A549 (cell line): ENCODE measurements around the gene ZER1. TPM values are rescaled to one million over a fixed set of nuclear protein-coding genes. Genes with fewer than 3 reads are reported as not detected.

ENCODE experiments used
- ATAC-seq, 2 experiments: fragments of 200-7000 bp in 1 of 2; fragments of >200 bp in 1 of 2; cut with Nextera tagmentation in 1 of 2; cut with Tn5 transposase in 1 of 2; 3 replicates each; pipeline versions ENCODE4 v1.8.0 to v1.9.1; 2018 to 2020; ENCODE audit warnings: mild to moderate bottlenecking in 1 of 2, moderate library complexity in 1 of 2
- CTCF ChIA-PET: fragments of 300-600 bp; sonication (Branson Sonifier 250); formaldehyde crosslinking; extraction: SDS; loops from one replicate; lab custom pipeline; 2021; ENCODE audit warnings: antibody characterized with exemption, inconsistent platforms; lab: Yijun Ruan, JAX
- POLR2A ChIA-PET: fragments of 350-600 bp; formaldehyde crosslinking; extraction: SDS; loops from one replicate; lab custom pipeline; 2021; ENCODE audit warnings: antibody characterized with exemption, inconsistent platforms; lab: Yijun Ruan, JAX
- DNase-seq, 2 experiments: peaks; one replicate each; pipeline versions ENCODE4 v3.0.0 to v3.0.0-alpha.2; 2011 to 2016; ENCODE audit warnings: low read depth in 1 of 2, low spot score in 1 of 2
- FAIRE-seq: peaks from 2 replicates; lab custom pipeline; 2011; peaks lifted over from hg19 to GRCh38; lab: Jason Lieb, UNC
- H3K27ac ChIP-seq, 2 experiments: fragments of >200 bp; sonication (Bioruptor Twin); formaldehyde crosslinking; 3 replicates each; pipeline ENCODE4 v1.5.1; 2016 to 2017
- H3K4me1 ChIP-seq: fragments of >200 bp; sonication (Bioruptor Twin); formaldehyde crosslinking; 3 replicates; pipeline ENCODE4 v1.6.1; 2016
- H3K4me2 ChIP-seq: fragments of >200 bp; sonication (Bioruptor Twin); formaldehyde crosslinking; 3 replicates; pipeline ENCODE4 v1.6.1; 2016
- H3K4me3 ChIP-seq: fragments of >200 bp; sonication (Bioruptor Twin); formaldehyde crosslinking; 3 replicates; pipeline ENCODE4 v1.5.1; 2016
- H3K9me3 ChIP-seq: fragments of >200 bp; sonication (Bioruptor Twin); formaldehyde crosslinking; 3 replicates; pipeline ENCODE4 v1.6.1; 2016
- BHLHE40 ChIP-seq: IDR thresholded peaks from 2 replicates; pipeline ENCODE4 v1.6.1; 2012; ENCODE audit warnings: low read depth, low read length, inconsistent platforms
- CBX8 ChIP-seq: fragments of 200-600 bp; sonication (generic); IDR thresholded peaks from 2 replicates; pipeline ENCODE4 v1.6.1; 2016
- FOSB ChIP-seq: fragments of 250-450 bp; sonication (Bioruptor Pico); IDR thresholded peaks from 2 replicates; pipeline ENCODE4 v1.5.0; 2020; ENCODE audit warnings: mild to moderate bottlenecking, moderate library complexity
- FOSL2 ChIP-seq, 2 experiments: fragments of 450-650 bp in 1 of 2; fragments of >200 bp in 1 of 2; sonication (Bioruptor Twin) in 1 of 2; formaldehyde crosslinking; IDR thresholded peaks; 2 replicates each; pipeline versions ENCODE4 v1.5.0 to v1.6.1; 2016 to 2020; ENCODE audit warnings: mild to moderate bottlenecking in 1 of 2, moderate library complexity in 1 of 2
- KDM1A ChIP-seq: fragments of 200-600 bp; sonication (generic); IDR thresholded peaks from 2 replicates; pipeline ENCODE4 v1.6.1; 2016; ENCODE audit warnings: low read depth, mild to moderate bottlenecking
- MAFK ChIP-seq: fragments of 450-650 bp; IDR thresholded peaks from 2 replicates; pipeline ENCODE4 v1.6.1; 2014; ENCODE audit not compliant: partially characterized antibody
- MYC ChIP-seq: IDR thresholded peaks from 2 replicates; pipeline ENCODE4 v1.6.1; 2012; ENCODE audit warnings: mild to moderate bottlenecking, inconsistent platforms, low read length, improper control_type of control experiment, borderline replicate concordance
- PBX3 ChIP-seq: IDR thresholded peaks from 2 replicates; pipeline ENCODE4 v1.6.1; 2012
- RFX5 ChIP-seq: fragments of 450-650 bp; IDR thresholded peaks from 2 replicates; pipeline ENCODE4 v1.7.1; 2014; ENCODE audit warnings: antibody characterized with exemption, mild to moderate bottlenecking, moderate library complexity
- SMC3 ChIP-seq: fragments of >200 bp; sonication (Bioruptor Twin); formaldehyde crosslinking; IDR thresholded peaks from 3 replicates; pipeline ENCODE4 v1.6.1; 2018; ENCODE audit warnings: inconsistent platforms
- TP53 ChIP-seq: fragments of 250-450 bp; sonication (Bioruptor Pico); IDR thresholded peaks from 2 replicates; pipeline ENCODE4 v1.5.0; 2021; ENCODE audit warnings: mild to moderate bottlenecking, moderate library complexity
- ZC3H11A ChIP-seq: fragments of 450-650 bp; IDR thresholded peaks from 2 replicates; pipeline ENCODE4 v1.6.1; 2014; ENCODE audit warnings: antibody characterized with exemption, mild to moderate bottlenecking
- ZNF302 ChIP-seq: fragments of 250-450 bp; sonication (Bioruptor Pico); IDR thresholded peaks from 2 replicates; pipeline ENCODE4 v1.9.0; 2021; ENCODE audit warnings: inconsistent platforms, mild to moderate bottlenecking, moderate library complexity
- WGBS: methylation state at CpG from one replicate; pipeline ENCODE4 v1.1.6; 2017; ENCODE audit errors: missing lambda C conversion rate; 5-methylcytosine and 5-hydroxymethylcytosine counted together
- polyA plus RNA-seq, 4 experiments: library from polyadenylated mRNA; depleted of rRNA in 3 of 4; stranded (reverse); fragments of >200 nt; fragmentation: RNase III in 1 of 4; extraction: RNeasy Plus Mini Kit Qiagen cat#74134 plus additional on column Dnase treatment in 1 of 4; gene quantifications; 2 replicates in 3 of 4; 3 replicates in 1 of 4; pipeline ENCODE4 v1.2.3, GENCODE V29; 2011 to 2017
- TF ChIP-seq, protein P1 (sequence below): fragments of 250-450 bp; sonication (Bioruptor Pico); IDR thresholded peaks from 2 replicates; pipeline ENCODE4 v1.5.0; 2021; ENCODE audit warnings: mild to moderate bottlenecking, moderate library complexity, borderline replicate concordance
- TF ChIP-seq, protein P2 (sequence below): IDR thresholded peaks from 2 replicates; pipeline ENCODE4 v1.6.1; 2012
- TF ChIP-seq, protein P3 (sequence below): fragments of 200-600 bp; sonication (generic); IDR thresholded peaks from 2 replicates; pipeline ENCODE4 v1.6.1; 2016; ENCODE audit warnings: antibody characterized with exemption, mild to moderate bottlenecking, moderate library complexity

ZER1 gene
- polyA plus RNA-seq, 2 of the 4 experiments (the other 2 are of a cell fraction) = 9.1 to 13.4 TPM

- CTCF ChIA-PET = interaction anchor here (1.3 kb wide), 1 partner anchor 198 kb away, joined by 5 read pairs; no protein-coding TSS in a partner anchor
Observed at GRCh38 chr9:128729766-128730517, 41.8 kb downstream of the ZER1 start.

GRCh38 chr9:128729302-128729701 lies 42.4 kb downstream of the ZER1 start:
- DNase-seq (no peak), FAIRE-seq (no peak)
- CTCF ChIA-PET = interaction anchor here (0.6 to 1.6 kb wide), 3 partner anchors 27 to 261 kb away, joined by 4 to 6 read pairs (median 5); partner anchors contain the start of gene PKN3

More at GRCh38 chr9:128729766-128730517, 41.8 kb downstream of the ZER1 start:
- Histone ChIP-seq H3K4me2 (no peak overlapping the region), H3K27ac (no peak overlapping the region), H3K9me3 (no peaks in the 10 kb centered on the region), H3K4me3 (no peak overlapping the region), H3K4me1 (0 out of 3 replicates have a peak, but pooled peaks cover 3% of the 10 kb centered on the region)
- ATAC-seq = no peak
- TF ChIP-seq FOSB (CRISPR knock-in tag) (no peak), MYC (no peak)
- WGBS = 90% methylated on average over 25 of the region's 27 CpGs
- no peak for FAIRE-seq
- POLR2A ChIA-PET = no interaction called here
- DNase-seq = no peak

More at GRCh38 chr9:128729302-128729701, 42.4 kb downstream of the ZER1 start:
- no peak for ATAC-seq
- Histone ChIP-seq H3K4me2 (no peak overlapping the region), H3K4me1 (0 out of 3 replicates have a peak, but pooled peaks cover 3% of the 10 kb centered on the region), H3K4me3 (no peak overlapping the region), H3K27ac (no peak overlapping the region), H3K9me3 (no peaks in the 10 kb centered on the region)
- POLR2A ChIA-PET = no interaction called here
- no peak for TF ChIP-seq RFX5
- TF ChIP-seq FOSB (CRISPR knock-in tag) = no peak
- TF ChIP-seq, protein P1, sequence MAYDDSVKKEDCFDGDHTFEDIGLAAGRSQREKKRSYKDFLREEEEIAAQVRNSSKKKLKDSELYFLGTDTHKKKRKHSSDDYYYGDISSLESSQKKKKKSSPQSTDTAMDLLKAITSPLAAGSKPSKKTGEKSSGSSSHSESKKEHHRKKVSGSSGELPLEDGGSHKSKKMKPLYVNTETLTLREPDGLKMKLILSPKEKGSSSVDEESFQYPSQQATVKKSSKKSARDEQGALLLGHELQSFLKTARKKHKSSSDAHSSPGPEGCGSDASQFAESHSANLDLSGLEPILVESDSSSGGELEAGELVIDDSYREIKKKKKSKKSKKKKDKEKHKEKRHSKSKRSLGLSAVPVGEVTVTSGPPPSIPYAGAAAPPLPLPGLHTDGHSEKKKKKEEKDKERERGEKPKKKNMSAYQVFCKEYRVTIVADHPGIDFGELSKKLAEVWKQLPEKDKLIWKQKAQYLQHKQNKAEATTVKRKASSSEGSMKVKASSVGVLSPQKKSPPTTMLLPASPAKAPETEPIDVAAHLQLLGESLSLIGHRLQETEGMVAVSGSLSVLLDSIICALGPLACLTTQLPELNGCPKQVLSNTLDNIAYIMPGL = no peak
- no peak for TF ChIP-seq CBX8
- TF ChIP-seq, protein P2, sequence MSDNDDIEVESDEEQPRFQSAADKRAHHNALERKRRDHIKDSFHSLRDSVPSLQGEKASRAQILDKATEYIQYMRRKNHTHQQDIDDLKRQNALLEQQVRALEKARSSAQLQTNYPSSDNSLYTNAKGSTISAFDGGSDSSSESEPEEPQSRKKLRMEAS = no peak
- no peak for TF ChIP-seq PBX3
- no peak for TF ChIP-seq SMC3
- TF ChIP-seq ZNF302 (CRISPR knock-in tag) = no peak
- TF ChIP-seq ZC3H11A = no peak
- no peak for TF ChIP-seq KDM1A
- no peak for TF ChIP-seq BHLHE40
- no peak for TF ChIP-seq FOSL2 (IDR thresholded peaks at IDR 0.05)
- TF ChIP-seq FOSL2 (CRISPR knock-in tag; IDR thresholded peaks at IDR 0.05) = no peak
- TF ChIP-seq MAFK = no peak
- TF ChIP-seq, protein P3, sequence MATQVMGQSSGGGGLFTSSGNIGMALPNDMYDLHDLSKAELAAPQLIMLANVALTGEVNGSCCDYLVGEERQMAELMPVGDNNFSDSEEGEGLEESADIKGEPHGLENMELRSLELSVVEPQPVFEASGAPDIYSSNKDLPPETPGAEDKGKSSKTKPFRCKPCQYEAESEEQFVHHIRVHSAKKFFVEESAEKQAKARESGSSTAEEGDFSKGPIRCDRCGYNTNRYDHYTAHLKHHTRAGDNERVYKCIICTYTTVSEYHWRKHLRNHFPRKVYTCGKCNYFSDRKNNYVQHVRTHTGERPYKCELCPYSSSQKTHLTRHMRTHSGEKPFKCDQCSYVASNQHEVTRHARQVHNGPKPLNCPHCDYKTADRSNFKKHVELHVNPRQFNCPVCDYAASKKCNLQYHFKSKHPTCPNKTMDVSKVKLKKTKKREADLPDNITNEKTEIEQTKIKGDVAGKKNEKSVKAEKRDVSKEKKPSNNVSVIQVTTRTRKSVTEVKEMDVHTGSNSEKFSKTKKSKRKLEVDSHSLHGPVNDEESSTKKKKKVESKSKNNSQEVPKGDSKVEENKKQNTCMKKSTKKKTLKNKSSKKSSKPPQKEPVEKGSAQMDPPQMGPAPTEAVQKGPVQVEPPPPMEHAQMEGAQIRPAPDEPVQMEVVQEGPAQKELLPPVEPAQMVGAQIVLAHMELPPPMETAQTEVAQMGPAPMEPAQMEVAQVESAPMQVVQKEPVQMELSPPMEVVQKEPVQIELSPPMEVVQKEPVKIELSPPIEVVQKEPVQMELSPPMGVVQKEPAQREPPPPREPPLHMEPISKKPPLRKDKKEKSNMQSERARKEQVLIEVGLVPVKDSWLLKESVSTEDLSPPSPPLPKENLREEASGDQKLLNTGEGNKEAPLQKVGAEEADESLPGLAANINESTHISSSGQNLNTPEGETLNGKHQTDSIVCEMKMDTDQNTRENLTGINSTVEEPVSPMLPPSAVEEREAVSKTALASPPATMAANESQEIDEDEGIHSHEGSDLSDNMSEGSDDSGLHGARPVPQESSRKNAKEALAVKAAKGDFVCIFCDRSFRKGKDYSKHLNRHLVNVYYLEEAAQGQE = no peak
- no peak for TF ChIP-seq TP53
- TF ChIP-seq, all 56 proteins: peak for 0
- WGBS = 77% methylated on average over 5 of the region's 5 CpGs
